Measurements from ENCODE around the gene SPON1. TPM values are rescaled to one million over a fixed set of nuclear protein-coding genes. Genes with fewer than 3 reads are reported as not detected.

SPON1 gene
- total RNA-seq, 1 experiment from 2014 or later = not detected

- TF ChIP-seq EZH2phosphoT487 (IDR thresholded peaks at IDR 0.05; ENCODE audit: borderline replicate concordance, low read length) (no peak), EZH2 (IDR thresholded peaks at IDR 0.05; ENCODE audit: low read length, unreplicated experiment) (no peak)
- TF ChIP-seq, protein P1, sequence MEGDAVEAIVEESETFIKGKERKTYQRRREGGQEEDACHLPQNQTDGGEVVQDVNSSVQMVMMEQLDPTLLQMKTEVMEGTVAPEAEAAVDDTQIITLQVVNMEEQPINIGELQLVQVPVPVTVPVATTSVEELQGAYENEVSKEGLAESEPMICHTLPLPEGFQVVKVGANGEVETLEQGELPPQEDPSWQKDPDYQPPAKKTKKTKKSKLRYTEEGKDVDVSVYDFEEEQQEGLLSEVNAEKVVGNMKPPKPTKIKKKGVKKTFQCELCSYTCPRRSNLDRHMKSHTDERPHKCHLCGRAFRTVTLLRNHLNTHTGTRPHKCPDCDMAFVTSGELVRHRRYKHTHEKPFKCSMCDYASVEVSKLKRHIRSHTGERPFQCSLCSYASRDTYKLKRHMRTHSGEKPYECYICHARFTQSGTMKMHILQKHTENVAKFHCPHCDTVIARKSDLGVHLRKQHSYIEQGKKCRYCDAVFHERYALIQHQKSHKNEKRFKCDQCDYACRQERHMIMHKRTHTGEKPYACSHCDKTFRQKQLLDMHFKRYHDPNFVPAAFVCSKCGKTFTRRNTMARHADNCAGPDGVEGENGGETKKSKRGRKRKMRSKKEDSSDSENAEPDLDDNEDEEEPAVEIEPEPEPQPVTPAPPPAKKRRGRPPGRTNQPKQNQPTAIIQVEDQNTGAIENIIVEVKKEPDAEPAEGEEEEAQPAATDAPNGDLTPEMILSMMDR (conservative IDR thresholded peaks at IDR 0.05; ENCODE audit: low read depth, low read length) = no peak
- CTCF ChIA-PET = no interaction called here
These were observed 161.8 kb downstream of the SPON1 start for GRCh38 chr11:14124350-14124749.

DNA sequence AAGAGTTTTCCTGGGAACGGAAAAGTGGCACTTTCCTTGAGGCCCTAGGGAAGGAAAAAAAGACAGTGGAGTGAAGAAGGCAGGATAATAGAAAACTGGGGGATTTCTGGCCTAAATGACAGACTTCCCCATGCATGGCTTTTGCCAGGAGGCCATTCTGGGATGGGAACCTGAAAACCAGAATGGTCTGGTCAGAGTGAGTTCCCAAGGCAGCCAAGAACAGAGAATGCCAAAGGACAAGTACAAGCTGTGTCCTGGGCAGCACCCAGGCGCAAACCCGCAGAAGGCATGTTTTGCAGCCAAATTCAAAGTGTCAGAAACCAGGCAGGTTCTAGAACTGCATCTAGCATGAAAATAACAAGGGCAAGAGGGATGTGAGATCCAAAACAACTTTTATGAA lies 162.4 kb downstream of the SPON1 start:
- CTCF ChIA-PET = no interaction called here
- Histone ChIP-seq H3K4me3 (ENCODE audit: low read length) (no peak overlapping the region), H3K9me3 (ENCODE audit: low read length) (no peaks in the 10 kb centered on the region), H2AFZ (ENCODE audit: low read length) (no peak overlapping the region), H4K20me1 (ENCODE audit: low read length) (no peaks in the 10 kb centered on the region), H3K27ac (ENCODE audit: low read length) (no peak overlapping the region), H3F3A (ENCODE audit: low read length, unreplicated experiment) (no peaks in the 10 kb centered on the region), H3K27me3 (ENCODE audit: low read length) (no peaks in the 10 kb centered on the region), H3K9ac (ENCODE audit: low read length) (no peak overlapping the region), H3K36me3 (ENCODE audit: low read depth, low read length) (no peaks in the 10 kb centered on the region), H3K9me2 (replicated peaks; ENCODE audit: low read length) (no peaks in the 10 kb centered on the region), H3K4me1 (ENCODE audit: insufficient read depth, low read length) (peaks cover 10% of the 10 kb centered on the region), H3K4me2 (ENCODE audit: low read length) (no peak overlapping the region), H3K79me2 (ENCODE audit: low read length) (no peaks in the 10 kb centered on the region)
- POLR2A ChIA-PET (ENCODE audit: unreplicated experiment) = no interaction called here
- no peak for TF ChIP-seq EZH2phosphoT487 (IDR thresholded peaks at IDR 0.05; ENCODE audit: borderline replicate concordance, low read length)
- TF ChIP-seq, protein P1 (conservative IDR thresholded peaks at IDR 0.05; ENCODE audit: low read depth, low read length) = no peak
- no peak for TF ChIP-seq EZH2 (IDR thresholded peaks at IDR 0.05; ENCODE audit: low read length, unreplicated experiment)
- no peak for DNase-seq
- ATAC-seq = no peak
- BruUV-seq (replicated peaks) = no TSS peak
- intact Hi-C loops (cut with micrococcal nuclease) = no loop called here

More at GRCh38 chr11:14124350-14124749, 161.8 kb downstream of the SPON1 start:
- intact Hi-C loops (cut with micrococcal nuclease) = no loop called here
- Histone ChIP-seq H4K20me1 (ENCODE audit: low read length) (no peaks in the 10 kb centered on the region), H3F3A (ENCODE audit: low read length, unreplicated experiment) (no peaks in the 10 kb centered on the region), H3K4me2 (ENCODE audit: low read length) (no peak overlapping the region), H2AFZ (ENCODE audit: low read length) (no peak overlapping the region), H3K36me3 (ENCODE audit: low read depth, low read length) (no peaks in the 10 kb centered on the region), H3K4me1 (ENCODE audit: insufficient read depth, low read length) (peaks cover 10% of the 10 kb centered on the region), H3K27ac (ENCODE audit: low read length) (no peak overlapping the region), H3K79me2 (ENCODE audit: low read length) (no peaks in the 10 kb centered on the region), H3K9ac (ENCODE audit: low read length) (no peak overlapping the region), H3K9me2 (replicated peaks; ENCODE audit: low read length) (no peaks in the 10 kb centered on the region), H3K27me3 (ENCODE audit: low read length) (no peaks in the 10 kb centered on the region), H3K4me3 (ENCODE audit: low read length) (no peak overlapping the region), H3K9me3 (ENCODE audit: low read length) (no peaks in the 10 kb centered on the region)
- POLR2A ChIA-PET (ENCODE audit: unreplicated experiment) = no interaction called here
- ATAC-seq (no peak), DNase-seq (no peak)
- BruUV-seq (replicated peaks) = no TSS peak

GRCh38 chr11:14125529-14125928 lies 163.0 kb downstream of the SPON1 start:
- POLR2A ChIA-PET (ENCODE audit: unreplicated experiment) = no interaction called here
- no peaks in the 10 kb centered on the region for H4K20me1 ChIP-seq (ENCODE audit: low read length)
- intact Hi-C loops (cut with micrococcal nuclease) = no loop called here
- H3K27ac ChIP-seq (ENCODE audit: low read length) = no peak overlapping the region
- peak; percentile 71 for DNase-seq
- no peaks in the 10 kb centered on the region for H3K9me2 ChIP-seq (replicated peaks; ENCODE audit: low read length)
- H3K4me1 ChIP-seq (ENCODE audit: insufficient read depth, low read length) = peaks cover 10% of the 10 kb centered on the region
- H3K27me3 ChIP-seq (ENCODE audit: low read length) = no peaks in the 10 kb centered on the region
- H3K4me3 ChIP-seq (ENCODE audit: low read length) = no peak overlapping the region
- H3F3A ChIP-seq (ENCODE audit: low read length, unreplicated experiment) = no peaks in the 10 kb centered on the region
- BruUV-seq (replicated peaks) = no TSS peak
- CTCF ChIA-PET = no interaction called here
- H3K36me3 ChIP-seq (ENCODE audit: low read depth, low read length) = no peaks in the 10 kb centered on the region
- ATAC-seq = peak; percentile 85
- TF ChIP-seq, protein P1 (conservative IDR thresholded peaks at IDR 0.05; ENCODE audit: low read depth, low read length) = no peak
- no peak for TF ChIP-seq EZH2 (IDR thresholded peaks at IDR 0.05; ENCODE audit: low read length, unreplicated experiment)
- no peak for TF ChIP-seq EZH2phosphoT487 (IDR thresholded peaks at IDR 0.05; ENCODE audit: borderline replicate concordance, low read length)
- H3K4me2 ChIP-seq (ENCODE audit: low read length) = no peak overlapping the region
- no peak overlapping the region for H2AFZ ChIP-seq (ENCODE audit: low read length)
- no peaks in the 10 kb centered on the region for H3K9me3 ChIP-seq (ENCODE audit: low read length)
- no peak overlapping the region for H3K9ac ChIP-seq (ENCODE audit: low read length)
- H3K79me2 ChIP-seq (ENCODE audit: low read length) = no peaks in the 10 kb centered on the region
